ENCODE results near the gene STEEP1. TPM values are rescaled to one million over a fixed set of nuclear protein-coding genes. Genes with fewer than 3 reads are reported as not detected.

Gene STEEP1
- total RNA-seq, 2 experiments from 2014 or later, result 25.1 to 27.0 TPM

GRCh38 chrX:119516157-119516702, 49.0 kb downstream of the STEEP1 start:
- CTCF ChIA-PET, result interaction anchor here (0.6 to 2.3 kb wide), 10 partner anchors 9 to 371 kb away, joined by 3 to 7 read pairs (median 4); no protein-coding TSS in a partner anchor
- H3K4me3 Mint-ChIP-seq, result no peak overlapping the region
- peaks cover 5% of the 10 kb centered on the region for H3K4me1 Mint-ChIP-seq (ENCODE audit: low read depth)
- H3K27me3 ChIP-seq (ENCODE audit: control insufficient read depth in 1 of 2, insufficient read depth in 2 of 2, low read length in 2 of 2), result no peaks in the 10 kb centered on the region
- POLR2A ChIA-PET, result interaction anchor here (1.3 kb wide), 1 partner anchor 275 kb away, joined by 4 read pairs; the partner anchor contains the start of gene RPL39
- H3K4me1 ChIP-seq (ENCODE audit: insufficient read depth, low read length), result peaks cover 2% of the 10 kb centered on the region
- H3K9me3 Mint-ChIP-seq, result no peaks in the 10 kb centered on the region
- no peaks in the 10 kb centered on the region for H3K36me3 Mint-ChIP-seq (ENCODE audit: low read depth)
- H3K9me3 ChIP-seq (ENCODE audit: control insufficient read depth in 1 of 2, insufficient read depth in 1 of 2, low read length in 2 of 2), result no peaks in the 10 kb centered on the region
- no peak overlapping the region for H3K27ac Mint-ChIP-seq
- TF ChIP-seq, protein P1, sequence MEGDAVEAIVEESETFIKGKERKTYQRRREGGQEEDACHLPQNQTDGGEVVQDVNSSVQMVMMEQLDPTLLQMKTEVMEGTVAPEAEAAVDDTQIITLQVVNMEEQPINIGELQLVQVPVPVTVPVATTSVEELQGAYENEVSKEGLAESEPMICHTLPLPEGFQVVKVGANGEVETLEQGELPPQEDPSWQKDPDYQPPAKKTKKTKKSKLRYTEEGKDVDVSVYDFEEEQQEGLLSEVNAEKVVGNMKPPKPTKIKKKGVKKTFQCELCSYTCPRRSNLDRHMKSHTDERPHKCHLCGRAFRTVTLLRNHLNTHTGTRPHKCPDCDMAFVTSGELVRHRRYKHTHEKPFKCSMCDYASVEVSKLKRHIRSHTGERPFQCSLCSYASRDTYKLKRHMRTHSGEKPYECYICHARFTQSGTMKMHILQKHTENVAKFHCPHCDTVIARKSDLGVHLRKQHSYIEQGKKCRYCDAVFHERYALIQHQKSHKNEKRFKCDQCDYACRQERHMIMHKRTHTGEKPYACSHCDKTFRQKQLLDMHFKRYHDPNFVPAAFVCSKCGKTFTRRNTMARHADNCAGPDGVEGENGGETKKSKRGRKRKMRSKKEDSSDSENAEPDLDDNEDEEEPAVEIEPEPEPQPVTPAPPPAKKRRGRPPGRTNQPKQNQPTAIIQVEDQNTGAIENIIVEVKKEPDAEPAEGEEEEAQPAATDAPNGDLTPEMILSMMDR (IDR thresholded peaks at IDR 0.05), result peak; percentile 69
- H3K36me3 ChIP-seq (ENCODE audit: insufficient read depth, low read length), result no peaks in the 10 kb centered on the region
- no peak overlapping the region for H3K4me3 ChIP-seq (ENCODE audit: low read length)
- H3K27ac ChIP-seq (ENCODE audit: low read depth in 1 of 2, low read length in 2 of 2), result no peak overlapping the region
- DNase-seq, result peak in 12 of 14 experiments; percentile 4 to 77 (median 18)
- intact Hi-C loops (cut with DNase I, micrococcal nuclease), result loop anchor here (1.0 to 5.0 kb wide), 5 partner anchors 213 to 365 kb away; no protein-coding TSS in a partner anchor
- ATAC-seq (ENCODE audit: poor library complexity), result peak; percentile 96
- H3K27me3 Mint-ChIP-seq, result no peaks in the 10 kb centered on the region

DNA sequence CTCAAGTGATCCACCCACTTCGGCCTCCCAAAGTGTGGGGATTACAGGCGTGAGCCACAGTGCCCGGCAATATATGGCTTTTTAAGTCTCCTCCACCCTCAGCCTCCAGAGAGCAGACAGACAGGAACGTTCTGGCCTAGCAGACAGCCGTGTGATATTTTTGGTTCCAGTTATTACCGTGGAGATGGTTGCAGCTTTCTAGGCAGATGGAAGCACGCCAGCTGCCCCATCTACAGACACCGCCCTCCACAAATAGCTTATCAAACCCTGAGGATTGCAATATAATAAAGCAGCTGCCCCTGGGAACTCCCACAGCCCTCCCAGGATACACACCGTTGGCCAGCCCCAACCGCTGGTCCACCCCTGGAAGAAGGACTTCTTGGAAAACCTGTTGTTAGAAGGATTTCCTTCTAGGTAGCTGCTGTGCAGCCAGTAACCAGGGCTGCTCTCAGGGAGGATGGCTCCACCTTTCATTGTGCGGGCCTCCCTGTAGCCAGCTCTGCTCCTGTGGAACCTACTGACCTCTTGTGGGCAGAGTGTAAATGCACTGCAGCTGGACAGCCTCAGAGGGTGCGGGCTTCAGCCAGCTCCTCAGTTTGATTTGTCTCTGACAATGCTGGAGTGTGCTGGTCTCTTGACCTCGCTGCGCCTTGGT, 52.9 kb downstream of the STEEP1 start:
- DNase-seq, result peak in 4 of 14 experiments; percentile 8 to 46 (median 30)
- ATAC-seq (ENCODE audit: poor library complexity), result peak; percentile 53
- Mint-ChIP-seq H3K36me3 (ENCODE audit: low read depth) (no peaks in the 10 kb centered on the region), H3K9me3 (no peaks in the 10 kb centered on the region), H3K4me3 (no peak overlapping the region), H3K27me3 (no peaks in the 10 kb centered on the region), H3K27ac (no peak overlapping the region), H3K4me1 (ENCODE audit: low read depth) (peaks cover 5% of the 10 kb centered on the region)
- POLR2A ChIA-PET, result no interaction called here
- H3K27me3 ChIP-seq (ENCODE audit: control insufficient read depth in 1 of 2, insufficient read depth in 2 of 2, low read length in 2 of 2), result no peaks in the 10 kb centered on the region
- peaks cover 2% of the 10 kb centered on the region for H3K4me1 ChIP-seq (ENCODE audit: insufficient read depth, low read length)
- no peak overlapping the region for H3K27ac ChIP-seq (ENCODE audit: low read depth in 1 of 2, low read length in 2 of 2)
- no peak overlapping the region for H3K4me3 ChIP-seq (ENCODE audit: low read length)
- CTCF ChIA-PET, result interaction anchor here (0.9 to 1.0 kb wide), 2 partner anchors 43 to 217 kb away, joined by 3 to 4 read pairs; no protein-coding TSS in a partner anchor
- no peaks in the 10 kb centered on the region for H3K36me3 ChIP-seq (ENCODE audit: insufficient read depth, low read length)
- TF ChIP-seq, protein P1 (IDR thresholded peaks at IDR 0.05), result no peak
- H3K9me3 ChIP-seq (ENCODE audit: control insufficient read depth in 1 of 2, insufficient read depth in 1 of 2, low read length in 2 of 2), result no peaks in the 10 kb centered on the region
- intact Hi-C loops (cut with DNase I, micrococcal nuclease), result no loop called here

DNA sequence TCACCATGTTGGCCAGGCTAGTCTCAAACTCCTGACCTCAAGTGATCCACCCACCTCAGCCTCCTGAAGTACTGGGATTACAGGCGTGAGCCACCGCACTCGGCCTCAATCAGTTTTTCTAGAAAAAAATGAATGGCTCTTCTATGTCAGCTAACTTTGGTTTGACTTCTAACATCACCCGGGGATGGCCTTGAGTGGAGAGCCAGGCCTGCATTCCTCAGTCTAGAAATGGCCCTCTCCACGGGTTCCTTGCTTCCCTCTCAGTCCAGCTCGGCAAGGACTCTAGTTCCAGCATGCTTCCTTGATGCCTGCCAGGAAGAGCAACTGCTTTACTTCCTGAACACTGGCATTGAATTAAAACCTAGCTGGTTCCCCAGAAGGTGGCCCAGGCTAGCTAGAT, 58.0 kb downstream of the STEEP1 start:
- CTCF ChIA-PET, result interaction anchor here (1.1 kb wide), 1 partner anchor 9 kb away, joined by 4 read pairs; no protein-coding TSS in a partner anchor
- peaks cover 11% of the 10 kb centered on the region for H3K4me1 Mint-ChIP-seq (ENCODE audit: low read depth)

More for the DNA sequence above, 58.0 kb downstream of the STEEP1 start:
- H3K36me3 Mint-ChIP-seq (ENCODE audit: low read depth), result no peaks in the 10 kb centered on the region
- no peaks in the 10 kb centered on the region for H3K9me3 Mint-ChIP-seq
- POLR2A ChIA-PET, result no interaction called here
- H3K27ac Mint-ChIP-seq, result no peak overlapping the region
- Histone ChIP-seq H3K4me1 (ENCODE audit: insufficient read depth, low read length) (peaks cover 13% of the 10 kb centered on the region), H3K27ac (ENCODE audit: low read depth in 1 of 2, low read length in 2 of 2) (no peak overlapping the region), H3K9me3 (ENCODE audit: control insufficient read depth in 1 of 2, insufficient read depth in 1 of 2, low read length in 2 of 2) (no peaks in the 10 kb centered on the region), H3K27me3 (ENCODE audit: control insufficient read depth in 1 of 2, insufficient read depth in 2 of 2, low read length in 2 of 2) (no peaks in the 10 kb centered on the region), H3K4me3 (ENCODE audit: low read length) (no peak overlapping the region), H3K36me3 (ENCODE audit: insufficient read depth, low read length) (no peaks in the 10 kb centered on the region)
- TF ChIP-seq, protein P1 (IDR thresholded peaks at IDR 0.05), result no peak
- DNase-seq (no peak), ATAC-seq (ENCODE audit: poor library complexity) (no peak)
- H3K4me3 Mint-ChIP-seq, result no peak overlapping the region
- H3K27me3 Mint-ChIP-seq, result no peaks in the 10 kb centered on the region
- intact Hi-C loops (cut with DNase I, micrococcal nuclease), result no loop called here
